Mucosa of gallbladder (tissue), 1 donor: Measurements from ENCODE around the gene OTOA. TPM values are rescaled to one million over a fixed set of nuclear protein-coding genes. Genes with fewer than 3 reads are reported as not detected.
"Not testable (repeated sequence)": the region's sequence is repeated elsewhere in the genome, so short reads cannot be mapped to it uniquely, and the experiment has no call there.

Experiments
- DNase-seq: peaks from one replicate; pipeline ENCODE4 v3.0.0-alpha.2; 2020; ENCODE audit warnings: low spot score
- total RNA-seq: library from RNA; stranded (reverse); gene quantifications from one replicate; pipeline ENCODE4 v1.2.1, GENCODE V29; 2021
- donor health status: DM: no; HTN: no; CAD: no.

The OTOA gene
- total RNA-seq = 0.46 TPM

- no peak for DNase-seq
Measured at GRCh38 chr16:21663889-21664647, at the start of gene OTOA. OTOA (plus strand) TSS chr16:21663968; CDS start chr16:21678515, 14,547 bp downstream.

GRCh38 chr16:21614896-21615295, 48.9 kb upstream of the OTOA start:
- DNase-seq = no peak

- DNase-seq = no peak
Measured at GRCh38 chr16:21617607-21618006, 46.2 kb upstream of the OTOA start.

DNA sequence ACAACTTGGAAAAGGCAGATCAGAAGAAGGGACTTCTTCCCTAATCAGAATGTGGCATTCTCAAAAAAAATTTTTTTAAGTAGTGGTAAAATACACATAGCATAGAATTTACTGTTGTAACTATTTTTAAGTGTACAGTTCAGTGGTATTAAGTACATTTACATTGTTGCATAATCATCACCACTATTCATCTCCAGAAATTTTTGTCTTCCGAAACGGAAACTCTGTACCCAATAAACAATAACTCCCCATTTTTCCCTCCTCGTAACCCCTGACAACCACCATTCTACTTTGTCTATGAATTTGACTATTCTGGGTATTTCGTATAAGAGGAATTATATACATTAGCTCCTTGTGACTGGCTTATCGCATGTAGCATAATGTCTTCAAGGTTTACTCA, 45.5 kb upstream of the OTOA start:
- no peak for DNase-seq

GRCh38 chr16:21619765-21620425, 43.9 kb upstream of the OTOA start:
- DNase-seq = no peak

DNA sequence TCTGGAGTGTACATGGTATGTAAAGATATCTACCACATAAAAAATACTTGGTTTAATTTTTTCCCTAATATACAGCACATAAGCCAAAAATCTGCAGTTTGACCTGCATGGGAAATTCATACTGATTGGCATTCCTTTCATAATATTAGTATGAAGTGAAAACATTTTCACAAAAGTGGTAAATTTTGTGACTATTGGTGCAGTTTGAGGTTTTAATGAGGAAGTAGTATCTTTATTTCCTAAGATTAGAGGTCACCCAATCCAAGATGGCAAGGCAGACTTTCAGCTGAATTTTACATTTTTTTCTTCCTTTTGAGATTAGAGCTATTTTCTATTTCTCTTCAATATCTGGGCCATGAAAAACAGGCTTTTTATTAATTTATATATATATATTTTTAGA, 43.2 kb upstream of the OTOA start:
- DNase-seq = no peak

DNA sequence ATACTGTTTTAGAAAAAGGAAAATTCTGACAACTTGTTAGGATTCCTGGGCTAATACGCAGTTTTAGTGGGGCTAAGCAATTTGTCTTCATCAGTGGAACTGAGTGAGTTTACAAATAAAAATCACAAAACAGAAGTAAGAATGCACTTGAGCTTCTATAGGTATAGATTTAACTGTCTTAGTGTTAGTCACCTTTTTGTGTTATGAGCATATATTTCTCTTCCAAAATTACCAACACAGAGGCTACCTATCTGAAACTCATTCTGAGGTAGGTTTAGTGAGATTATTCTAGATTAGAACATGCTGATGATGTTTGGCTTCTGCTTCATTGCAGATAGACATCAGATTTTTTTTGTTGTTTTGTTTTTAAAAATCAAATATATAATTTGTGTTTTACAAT, 41.2 kb upstream of the OTOA start:
- no peak for DNase-seq

- no peak for DNase-seq
Measured at GRCh38 chr16:21625026-21625425, 38.7 kb upstream of the OTOA start.

DNA sequence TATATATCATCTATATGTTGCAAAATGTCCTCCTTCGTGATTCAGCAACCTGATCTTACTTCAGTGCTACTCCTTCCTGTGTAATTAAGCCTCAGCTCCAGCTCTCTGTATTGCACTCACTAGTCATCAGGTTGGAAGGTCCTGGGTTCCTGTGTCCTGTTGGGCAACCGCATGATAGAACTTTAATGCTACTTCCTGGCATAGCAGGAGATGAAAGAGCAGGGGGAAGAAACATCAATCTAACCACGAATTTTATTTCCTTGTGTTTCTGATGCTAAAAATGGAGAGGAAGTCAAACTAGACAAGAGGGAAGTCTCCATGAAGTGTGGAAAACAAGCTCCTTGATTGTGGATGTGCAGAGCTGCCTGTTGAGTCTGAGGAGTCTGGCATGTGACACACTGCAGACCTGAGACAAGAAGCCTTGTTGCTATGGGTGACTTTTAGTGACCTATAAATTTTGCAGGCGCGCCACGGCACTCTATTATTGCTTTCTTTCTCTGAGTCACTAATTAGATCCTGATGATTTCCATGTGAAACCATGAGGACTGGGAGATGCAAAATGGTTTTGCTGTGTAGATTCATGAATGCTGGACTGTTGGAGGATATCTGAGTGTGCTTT, 37.0 kb upstream of the OTOA start:
- DNase-seq = no peak

DNA sequence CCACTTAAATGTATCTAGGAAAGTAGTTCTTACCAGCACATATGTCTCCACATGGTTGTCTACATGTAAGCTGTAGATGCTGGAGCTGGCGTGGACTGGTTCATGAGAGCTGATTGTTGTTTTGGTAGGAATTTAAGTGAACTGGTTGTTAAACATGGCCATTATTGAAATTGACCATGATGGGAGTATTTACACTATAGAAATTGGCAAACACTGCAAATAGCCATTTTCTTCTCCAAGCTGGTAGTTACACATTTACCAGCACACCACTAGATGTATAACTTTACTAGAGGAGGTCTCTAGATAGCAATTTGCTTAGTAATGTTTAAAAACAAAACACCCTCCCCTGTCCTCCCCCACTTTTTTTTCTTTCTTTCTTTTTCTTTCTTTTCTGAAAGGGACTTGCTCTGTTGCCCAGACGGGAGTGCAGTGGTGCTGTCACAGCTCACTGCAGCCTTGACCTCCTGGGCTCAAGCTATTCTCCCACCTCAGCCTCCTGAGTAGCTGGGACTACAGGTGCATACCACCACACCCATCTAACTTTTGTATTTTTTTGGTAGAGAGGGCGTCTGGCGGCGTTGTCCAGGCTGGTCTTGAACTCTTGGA, 35.5 kb upstream of the OTOA start:
- no peak for DNase-seq

GRCh38 chr16:21628772-21629171, 35.0 kb upstream of the OTOA start:
- no peak for DNase-seq

- DNase-seq = not testable (repeated sequence)
Measured at GRCh38 chr16:21629616-21630539, 33.9 kb upstream of the OTOA start.

- not testable (repeated sequence) for DNase-seq
Measured at GRCh38 chr16:21630866-21631265, 32.9 kb upstream of the OTOA start.

- DNase-seq = not testable (repeated sequence)
Measured at GRCh38 chr16:21631376-21631775, 32.4 kb upstream of the OTOA start.

DNA sequence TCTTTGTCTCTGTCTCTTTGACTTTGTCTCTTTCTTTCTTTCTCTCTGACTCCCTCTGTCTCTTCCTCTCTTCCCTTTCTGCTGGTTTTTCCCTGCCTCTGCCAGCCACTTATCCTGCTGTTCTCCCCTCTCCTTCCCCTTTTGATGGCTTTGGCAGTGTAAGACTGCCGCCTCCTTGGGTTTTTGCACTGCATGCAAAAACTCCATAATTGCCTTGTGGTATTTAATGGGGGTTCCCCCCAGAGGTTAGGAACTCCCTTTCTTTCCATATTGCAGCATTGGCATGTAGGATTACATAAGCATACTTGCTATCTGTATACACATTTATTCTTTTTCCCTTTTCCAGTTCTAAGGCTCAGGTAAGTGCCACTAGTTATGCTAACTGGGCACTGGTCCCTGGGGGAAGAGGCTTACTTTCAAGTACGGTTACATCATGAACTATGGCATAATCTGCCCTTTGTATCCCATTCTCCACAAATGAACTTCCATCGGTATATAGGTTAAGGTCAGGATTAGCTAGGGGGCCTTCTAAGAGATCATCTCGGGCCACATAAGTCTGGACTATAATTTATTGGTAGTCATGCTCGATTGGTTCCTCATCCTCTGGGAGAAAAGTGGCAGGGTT, 31.7 kb upstream of the OTOA start:
- DNase-seq = not testable (repeated sequence)

DNA sequence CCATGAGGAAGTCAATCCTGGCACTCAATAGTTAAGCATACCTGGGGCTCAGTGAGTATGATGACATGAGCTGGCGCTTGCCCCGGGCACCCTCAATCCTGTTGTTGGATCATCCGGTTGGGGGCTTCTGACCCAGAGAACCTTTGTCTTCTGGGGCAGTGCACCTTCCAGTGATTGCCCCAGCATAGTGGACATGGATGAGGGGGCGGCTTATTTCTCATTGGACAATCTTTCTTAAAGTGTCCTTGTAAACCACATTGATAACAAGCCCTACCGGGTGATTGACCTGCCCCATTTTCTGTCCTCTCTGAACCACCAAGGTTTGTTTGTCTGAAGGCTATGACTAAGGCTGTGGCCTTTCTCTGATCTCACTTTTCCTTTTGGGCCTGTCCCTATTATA, 29.6 kb upstream of the OTOA start:
- DNase-seq = no peak

DNA sequence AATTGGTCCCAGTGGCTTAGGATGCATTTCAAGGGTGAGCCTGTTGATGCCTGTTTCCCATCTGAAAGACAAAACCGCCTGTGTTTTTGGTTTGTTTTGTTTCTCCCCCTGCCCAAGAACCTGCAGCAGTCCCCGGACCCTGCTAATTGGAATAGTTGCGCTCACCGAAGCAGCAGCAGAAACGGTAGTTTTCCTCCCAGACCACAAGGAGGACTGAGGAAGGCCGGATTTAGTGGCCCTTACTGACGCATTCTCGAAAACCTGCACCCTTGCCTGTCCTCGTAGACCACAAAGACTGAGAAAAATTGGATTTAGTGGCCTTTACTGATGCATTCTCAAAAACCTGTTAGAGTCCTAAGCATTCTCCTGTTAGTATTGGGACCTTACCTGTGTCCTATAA, 28.1 kb upstream of the OTOA start:
- not testable (repeated sequence) for DNase-seq

DNA sequence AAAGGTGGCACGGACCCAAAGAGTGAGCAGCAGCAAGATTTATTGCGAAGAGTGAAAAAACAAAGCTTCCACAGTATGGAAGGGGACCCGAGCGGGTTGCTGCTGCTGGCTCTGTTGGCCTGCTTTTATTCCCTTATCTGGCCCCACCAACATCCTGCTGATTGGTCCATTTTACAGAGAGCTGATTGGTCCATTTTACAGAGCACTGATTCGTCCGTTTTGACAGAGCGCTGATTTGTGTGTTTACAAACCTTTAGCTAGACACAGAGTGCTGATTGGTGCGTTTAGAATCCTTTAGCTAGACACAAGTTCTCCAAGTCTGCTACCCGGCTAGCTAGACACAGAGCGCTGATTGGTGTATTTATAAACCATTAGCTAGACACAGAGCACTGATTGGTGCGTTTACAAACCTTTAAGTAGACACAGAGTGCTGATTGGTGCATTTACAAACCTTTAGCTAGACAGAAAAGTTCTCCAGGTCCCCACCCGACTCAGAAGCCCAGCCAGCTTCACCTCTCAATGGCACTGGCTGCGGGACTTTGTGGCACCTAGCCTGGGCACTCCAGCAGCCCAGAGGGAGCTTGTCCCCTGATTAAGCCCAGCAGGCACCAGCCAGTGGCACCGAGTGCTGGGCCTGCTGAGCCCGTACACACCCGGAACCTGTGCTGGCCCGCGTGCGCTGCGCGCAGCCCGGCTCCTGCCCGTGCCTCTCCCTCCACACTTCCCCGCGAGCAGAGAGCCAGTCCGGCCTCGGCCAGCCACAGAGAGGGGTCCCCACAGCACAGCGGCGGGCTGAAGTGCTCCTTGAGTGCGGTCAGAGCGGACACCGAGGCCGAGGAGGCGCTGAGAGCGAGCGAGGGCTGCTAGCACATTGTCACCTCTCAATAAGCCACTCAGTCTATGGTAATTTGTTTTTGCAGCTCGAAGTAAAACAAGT, 26.5 kb upstream of the OTOA start:
- DNase-seq = no peak

GRCh38 chr16:21638573-21638975, 25.2 kb upstream of the OTOA start:
- no peak for DNase-seq

- DNase-seq = no peak
Measured at GRCh38 chr16:21639493-21639892, 24.3 kb upstream of the OTOA start.
